NCI-H128 (cell line): ENCODE data around the gene IGFLR1.

ENCODE experiments used
- DNase-seq: peaks from one replicate; lab custom pipeline; 2025; ENCODE audit not compliant: unreplicated experiment; lab: John Stamatoyannopoulos, UW

IGFLR1 gene, protein sequence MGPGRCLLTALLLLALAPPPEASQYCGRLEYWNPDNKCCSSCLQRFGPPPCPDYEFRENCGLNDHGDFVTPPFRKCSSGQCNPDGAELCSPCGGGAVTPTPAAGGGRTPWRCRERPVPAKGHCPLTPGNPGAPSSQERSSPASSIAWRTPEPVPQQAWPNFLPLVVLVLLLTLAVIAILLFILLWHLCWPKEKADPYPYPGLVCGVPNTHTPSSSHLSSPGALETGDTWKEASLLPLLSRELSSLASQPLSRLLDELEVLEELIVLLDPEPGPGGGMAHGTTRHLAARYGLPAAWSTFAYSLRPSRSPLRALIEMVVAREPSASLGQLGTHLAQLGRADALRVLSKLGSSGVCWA

GRCh38 chr19:35742121-35742724 lies at the start of gene IGFLR1:
IGFLR1 (minus strand) TSS chr19:35742452; CDS start chr19:35741180, 1,272 bp downstream.
- DNase-seq: no peak

- no peak for DNase-seq
Observed at GRCh38 chr19:35791814-35792279, 49.6 kb upstream of the IGFLR1 start.

DNA sequence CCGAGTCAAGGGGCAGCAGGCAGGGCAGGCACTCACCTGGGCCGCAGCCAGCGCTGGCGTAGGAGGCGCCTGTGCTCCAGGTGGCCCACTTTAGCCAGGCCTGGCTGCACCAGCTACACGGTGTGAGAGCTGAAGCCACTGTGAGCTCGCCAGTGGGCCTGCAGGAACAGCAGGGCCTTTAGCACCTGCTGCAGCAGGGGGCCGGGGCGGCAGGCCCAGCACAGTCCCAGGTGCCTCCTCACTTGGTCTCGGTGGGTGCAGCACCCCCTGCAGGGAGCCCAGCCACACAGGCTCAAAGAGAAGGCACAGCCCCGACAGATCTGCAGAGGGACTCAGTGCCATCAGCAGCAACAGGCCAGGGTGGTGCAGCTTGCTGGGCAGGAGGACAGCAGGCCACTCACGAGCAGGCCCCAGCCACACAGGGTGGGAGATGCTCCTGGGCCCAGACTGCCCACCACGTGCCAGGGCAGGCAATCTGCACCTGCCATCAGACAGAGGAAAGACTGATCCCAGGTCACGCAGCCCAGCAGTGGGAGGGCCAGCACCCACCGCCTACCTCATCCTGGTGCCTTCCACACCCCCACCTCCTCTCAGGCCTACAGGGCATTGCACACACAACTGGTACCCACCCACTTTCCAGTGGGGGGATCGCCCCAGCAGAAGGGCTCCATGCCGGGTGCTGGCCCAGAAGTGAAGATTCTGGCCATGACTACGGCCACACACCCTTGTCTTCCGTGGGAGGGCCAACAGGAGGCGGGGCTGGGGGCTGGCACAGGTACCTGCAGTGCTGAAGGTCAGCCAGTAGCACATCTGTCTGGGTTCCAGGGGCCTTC lies 48.9 kb upstream of the IGFLR1 start:
- DNase-seq: no peak

- no peak for DNase-seq
Observed at GRCh38 chr19:35789978-35790944, 48.0 kb upstream of the IGFLR1 start.

DNA sequence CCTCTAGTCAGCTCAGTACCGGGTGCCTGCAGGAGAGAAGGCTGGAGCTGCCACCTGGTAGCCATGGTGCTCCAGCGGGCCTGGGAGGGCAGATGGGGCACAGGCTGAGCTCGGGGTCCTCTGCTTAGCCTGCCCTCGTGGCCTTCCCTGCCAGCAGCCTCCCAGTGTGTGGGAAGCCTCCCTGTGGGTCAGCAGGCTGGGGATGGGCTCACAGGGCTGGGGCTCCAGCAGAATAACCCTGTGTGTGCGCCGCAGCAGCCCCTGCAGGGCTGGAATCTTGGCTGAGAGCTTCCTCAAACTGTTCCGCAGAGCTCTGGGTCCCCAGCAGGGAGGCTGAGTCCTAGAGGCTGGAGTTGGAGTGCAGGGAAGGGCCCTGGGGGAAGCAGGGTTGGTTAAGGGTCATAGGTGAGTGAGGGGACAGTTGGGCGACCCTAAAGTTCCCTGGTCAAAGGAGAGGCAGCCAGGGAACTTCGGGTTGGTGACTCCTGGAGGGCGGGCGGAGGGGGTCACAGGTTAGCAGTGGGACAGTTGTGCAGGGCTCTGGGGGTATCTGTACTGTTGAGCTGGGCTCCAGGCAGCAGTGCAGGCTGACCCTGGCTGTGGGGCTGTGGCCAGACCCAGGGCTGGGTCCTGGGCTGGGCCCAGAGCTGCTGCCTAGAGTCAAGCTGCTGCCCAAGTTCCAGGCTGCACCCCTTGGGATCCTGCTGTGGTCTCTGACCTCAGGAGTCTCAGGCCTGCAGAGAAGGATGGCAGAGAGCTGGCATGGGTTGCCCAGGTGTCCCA lies 47.1 kb upstream of the IGFLR1 start:
- no peak for DNase-seq

DNA sequence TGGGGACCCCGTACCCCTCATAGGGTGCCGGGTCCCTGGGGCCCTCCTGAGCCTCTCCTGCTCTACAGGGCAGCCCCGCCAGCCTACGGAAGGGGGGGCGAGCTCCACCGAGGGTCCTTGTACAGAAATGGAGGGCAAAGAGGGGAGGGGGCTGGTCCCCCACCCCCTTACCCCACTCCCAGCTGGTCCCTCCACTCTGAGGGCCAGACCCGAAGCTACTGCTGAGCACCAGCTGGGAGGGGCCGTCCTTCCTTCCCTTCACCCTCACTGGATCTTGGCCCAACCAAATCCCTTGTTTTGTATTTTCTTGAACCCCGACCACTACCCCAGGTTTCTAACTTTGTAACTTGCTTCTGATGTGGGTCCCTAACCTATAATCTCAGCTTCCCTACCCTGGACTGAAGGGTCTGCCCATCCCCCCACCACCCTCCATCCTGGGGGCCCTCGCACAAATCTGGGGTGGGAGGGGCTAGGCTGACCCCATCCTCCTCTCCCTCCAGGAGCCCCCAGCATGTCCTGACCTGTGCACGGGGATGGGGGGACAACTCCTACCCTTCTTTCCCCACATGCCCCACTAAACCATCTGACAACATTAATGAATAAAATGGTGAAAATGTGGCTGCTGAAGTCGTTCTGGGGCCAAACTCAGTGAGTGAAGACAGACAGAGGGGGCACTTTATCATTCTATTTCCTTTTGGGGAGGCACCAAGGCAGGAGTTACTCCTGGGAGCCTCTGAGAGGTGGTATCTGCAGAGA lies 46.1 kb upstream of the IGFLR1 start:
- DNase-seq: no peak

DNA sequence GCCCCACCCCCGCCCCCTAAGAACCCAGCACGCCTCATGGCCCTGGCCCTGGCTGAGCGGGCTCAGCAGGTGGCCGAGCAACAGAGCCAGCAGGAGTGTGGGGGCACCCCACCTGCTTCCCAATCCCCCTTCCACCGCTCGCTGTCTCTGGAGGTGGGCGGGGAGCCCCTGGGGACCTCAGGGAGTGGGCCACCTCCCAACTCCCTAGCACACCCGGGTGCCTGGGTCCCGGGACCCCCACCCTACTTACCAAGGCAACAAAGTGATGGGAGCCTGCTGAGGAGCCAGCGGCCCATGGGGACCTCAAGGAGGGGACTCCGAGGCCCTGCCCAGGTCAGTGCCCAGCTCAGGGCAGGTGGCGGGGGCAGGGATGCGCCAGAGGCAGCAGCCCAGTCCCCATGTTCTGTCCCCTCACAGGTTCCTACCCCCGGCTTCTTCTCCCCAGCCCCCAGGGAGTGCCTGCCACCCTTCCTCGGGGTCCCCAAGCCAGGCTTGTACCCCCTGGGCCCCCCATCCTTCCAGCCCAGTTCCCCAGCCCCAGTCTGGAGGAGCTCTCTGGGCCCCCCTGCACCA lies 45.1 kb upstream of the IGFLR1 start:
- no peak for DNase-seq

GRCh38 chr19:35786299-35787160 lies 44.3 kb upstream of the IGFLR1 start:
- no peak for DNase-seq

GRCh38 chr19:35785339-35785627 lies 43.0 kb upstream of the IGFLR1 start:
- DNase-seq: no peak

DNA sequence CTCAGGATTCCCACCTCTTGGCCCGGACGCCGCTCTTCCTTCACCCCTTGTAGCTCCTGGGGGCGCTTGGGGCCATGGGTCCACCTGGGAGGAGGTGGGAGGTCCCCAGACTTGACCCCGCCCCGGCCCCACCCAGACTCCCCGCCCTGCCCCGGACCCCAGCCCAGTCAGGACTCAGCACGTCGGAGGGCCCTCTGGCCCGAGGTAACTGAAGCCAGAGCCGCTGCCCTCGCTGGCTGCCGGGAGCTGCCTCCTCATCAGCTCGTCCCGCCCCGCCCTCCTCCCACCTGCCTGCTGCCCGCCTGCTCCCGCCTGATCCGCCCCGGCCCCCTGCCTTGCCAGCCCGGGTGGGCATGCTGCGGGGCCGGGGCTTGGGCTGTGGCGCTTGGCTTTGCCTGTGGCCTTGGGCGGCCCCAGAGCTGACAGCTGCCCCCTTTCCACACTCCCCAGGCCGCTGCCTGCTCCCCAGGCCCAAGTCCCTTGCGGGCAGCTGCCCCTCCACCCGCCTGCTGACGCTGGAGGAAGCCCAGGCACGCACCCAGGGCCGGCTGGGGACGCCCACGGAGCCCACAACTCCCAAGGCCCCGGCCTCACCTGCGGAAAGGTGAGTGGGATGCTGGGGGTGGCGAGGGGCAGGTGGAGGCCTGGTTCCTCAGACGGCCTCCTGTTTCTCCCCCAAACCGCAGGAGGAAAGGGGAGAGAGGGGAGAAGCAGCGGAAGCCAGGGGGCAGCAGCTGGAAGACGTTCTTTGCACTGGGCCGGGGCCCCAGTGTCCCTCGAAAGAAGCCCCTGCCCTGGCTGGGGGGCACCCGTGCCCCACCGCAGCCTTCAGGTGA lies 42.5 kb upstream of the IGFLR1 start:
- DNase-seq: no peak

- no peak for DNase-seq
Observed at GRCh38 chr19:35783469-35784434, 41.5 kb upstream of the IGFLR1 start.

GRCh38 chr19:35782589-35782988 lies 40.3 kb upstream of the IGFLR1 start:
- no peak for DNase-seq

GRCh38 chr19:35781650-35782049 lies 39.4 kb upstream of the IGFLR1 start:
- DNase-seq: no peak

DNA sequence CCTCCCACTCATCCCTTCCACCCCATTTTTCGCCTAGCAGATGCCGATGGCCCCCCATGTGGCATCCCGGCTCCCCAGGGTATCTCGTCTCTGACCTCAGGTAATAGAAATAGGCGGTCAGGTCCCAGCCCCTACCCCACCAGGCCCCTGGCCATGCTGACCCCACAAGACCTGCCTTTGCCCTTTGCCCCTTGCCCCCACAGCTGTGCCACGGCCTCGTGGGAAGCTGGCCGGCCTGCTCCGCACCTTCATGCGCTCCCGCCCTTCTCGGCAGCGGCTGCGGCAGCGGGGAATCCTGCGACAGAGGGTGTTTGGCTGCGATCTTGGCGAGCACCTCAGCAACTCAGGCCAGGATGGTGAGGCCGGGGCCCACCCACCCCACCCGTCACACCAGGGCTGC lies 38.5 kb upstream of the IGFLR1 start:
- DNase-seq: no peak

GRCh38 chr19:35780058-35780457 lies 37.8 kb upstream of the IGFLR1 start:
- no peak for DNase-seq

- DNase-seq: no peak
Observed at GRCh38 chr19:35779033-35779432, 36.8 kb upstream of the IGFLR1 start.
